ENCODE data around the gene ZNF506.
A peak's percentile ranks its signal among the peaks of the same experiment; 100 is the strongest.
"Not testable (repeated sequence)": the region's sequence is repeated elsewhere in the genome, so short reads cannot be mapped to it uniquely, and the experiment has no call there.

ZNF506 gene

DNA sequence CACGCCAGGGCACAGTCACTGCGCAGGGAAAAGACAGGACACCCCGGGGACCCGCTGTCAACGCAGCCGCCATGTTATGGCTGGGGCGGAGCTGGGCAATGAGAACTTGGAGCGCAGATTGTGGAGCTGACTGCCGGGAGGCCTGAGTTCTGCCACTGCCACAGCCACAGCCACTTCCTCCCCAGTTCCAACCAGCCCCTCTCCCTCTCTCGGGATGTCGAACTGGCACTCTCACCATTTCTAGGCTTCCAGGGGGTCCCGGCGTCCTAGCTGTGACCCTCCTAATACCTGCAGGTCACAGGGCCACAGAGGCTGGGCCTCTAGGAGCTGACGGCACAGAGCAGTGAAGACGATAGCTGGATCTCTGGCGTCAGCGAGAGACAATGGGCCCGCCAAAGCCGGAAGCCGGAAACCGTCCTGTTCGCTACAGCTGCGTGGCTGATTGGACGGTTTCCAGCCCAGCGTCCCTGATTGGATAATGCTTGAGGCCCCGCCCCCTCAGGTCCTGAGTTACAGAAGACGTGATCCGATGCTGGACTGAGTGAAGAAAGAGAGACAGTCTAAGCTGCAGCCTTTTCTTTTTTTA is at the start of gene ZNF506:
TSS of gene ZNF506 (minus strand) at position 385 of the 586 bp plus-strand sequence. CDS start at position 238, 147 bp downstream.
- peak; percentile 89 to 94 for DNase-seq (ENCODE audit: low read depth in 2 of 2)

DNA sequence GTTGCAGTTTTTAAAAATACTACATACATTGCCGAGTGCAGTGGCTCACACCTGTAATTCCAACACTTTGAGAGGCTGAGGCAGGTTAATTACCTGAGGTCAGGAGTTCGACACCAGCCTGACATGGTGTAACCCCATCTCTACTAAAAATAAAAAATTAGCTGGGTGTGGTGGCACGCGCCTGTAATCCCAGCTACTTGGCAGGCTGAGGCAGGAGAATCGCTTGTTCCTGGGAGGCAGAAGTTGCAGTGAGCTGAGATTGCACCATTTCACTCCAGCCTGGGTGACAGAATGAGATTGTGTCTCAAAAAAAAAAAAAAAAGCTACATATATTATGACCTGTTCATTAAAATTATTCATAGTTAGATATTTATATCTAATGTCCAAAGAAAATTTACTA is 48.5 kb upstream of the ZNF506 start:
- not testable (repeated sequence) for DNase-seq (ENCODE audit: low read depth in 2 of 2)

DNA sequence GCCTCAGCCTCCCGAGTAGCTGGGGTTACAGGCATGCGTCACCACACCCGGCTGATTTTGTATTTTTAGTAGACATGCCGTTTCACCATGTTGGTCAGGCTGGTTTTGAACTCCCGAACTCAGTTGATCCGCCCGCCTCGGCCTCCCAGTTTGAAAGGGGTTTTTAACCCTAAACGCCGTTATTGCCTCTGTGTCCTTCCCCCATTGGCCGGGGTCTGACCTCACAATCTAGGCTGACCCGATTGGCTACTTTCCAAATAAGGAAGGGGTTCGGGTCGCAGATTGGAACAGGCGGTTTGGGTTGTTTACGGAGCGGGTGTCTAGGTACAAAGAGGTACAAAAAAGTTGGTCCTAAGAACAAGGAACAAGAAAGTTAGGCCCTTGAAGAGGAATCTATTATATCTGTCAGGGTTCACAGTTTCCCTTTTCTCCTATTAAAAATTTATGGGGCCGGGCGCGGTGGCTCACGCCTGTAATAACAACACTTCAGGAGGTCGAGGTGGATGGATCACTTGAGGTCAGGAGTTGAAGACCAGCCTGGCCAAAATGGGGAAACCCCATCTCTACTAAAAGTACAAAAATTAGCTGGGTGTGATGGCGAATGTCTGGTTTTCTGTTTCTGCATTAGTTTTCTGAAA is 45.2 kb upstream of the ZNF506 start:
- DNase-seq (ENCODE audit: low read depth in 2 of 2): peak in 1 of 2 donors; percentile 27

DNA sequence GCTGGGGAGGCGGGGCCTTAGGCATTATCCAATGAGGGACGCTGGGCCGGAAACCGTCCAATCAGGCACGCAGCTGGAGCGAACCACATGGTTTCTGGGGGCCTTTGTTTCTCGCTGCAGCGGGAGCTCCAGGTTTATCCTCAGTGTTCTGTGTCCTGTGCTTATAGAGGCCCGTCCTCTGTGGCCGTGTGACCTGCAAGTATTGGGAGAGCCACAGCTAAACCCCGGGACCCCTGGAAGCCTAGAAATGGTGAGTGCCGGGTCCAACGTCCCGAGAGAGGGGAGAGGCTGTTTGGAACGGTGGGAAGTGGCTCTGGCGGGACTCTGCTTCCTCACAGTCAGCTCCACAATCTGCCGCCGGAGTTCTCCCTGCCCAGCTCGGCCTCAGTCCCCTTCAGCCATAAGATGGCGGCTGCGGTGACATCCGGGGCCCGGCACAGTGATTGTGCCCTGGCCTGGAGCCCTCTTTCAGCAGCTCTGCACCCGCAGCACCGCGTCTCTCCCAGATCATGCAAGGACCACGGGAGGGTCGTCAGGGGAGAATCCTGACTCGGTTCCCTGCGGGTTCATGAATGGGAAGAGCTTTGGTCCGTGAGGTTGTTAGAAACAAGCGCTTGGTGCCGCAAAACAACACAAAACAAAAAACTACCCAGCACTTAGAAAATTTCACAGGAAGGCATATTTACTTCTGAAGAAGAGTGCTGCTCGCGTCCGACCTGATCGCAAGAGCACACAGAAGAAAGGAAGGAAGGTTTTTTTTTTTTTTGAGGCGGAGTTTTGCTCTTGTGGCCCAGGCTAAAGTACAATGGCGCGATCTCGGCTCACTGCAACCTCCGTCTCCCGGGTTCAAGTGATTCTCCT is 44.4 kb upstream of the ZNF506 start, which contains the start of gene ZNF253:
TSS of gene ZNF253 (plus strand) at position 133 of the 861 bp plus-strand sequence. CDS start at position 248, 115 bp downstream.
- DNase-seq (ENCODE audit: low read depth in 2 of 2): peak; percentile 92 to 95

DNA sequence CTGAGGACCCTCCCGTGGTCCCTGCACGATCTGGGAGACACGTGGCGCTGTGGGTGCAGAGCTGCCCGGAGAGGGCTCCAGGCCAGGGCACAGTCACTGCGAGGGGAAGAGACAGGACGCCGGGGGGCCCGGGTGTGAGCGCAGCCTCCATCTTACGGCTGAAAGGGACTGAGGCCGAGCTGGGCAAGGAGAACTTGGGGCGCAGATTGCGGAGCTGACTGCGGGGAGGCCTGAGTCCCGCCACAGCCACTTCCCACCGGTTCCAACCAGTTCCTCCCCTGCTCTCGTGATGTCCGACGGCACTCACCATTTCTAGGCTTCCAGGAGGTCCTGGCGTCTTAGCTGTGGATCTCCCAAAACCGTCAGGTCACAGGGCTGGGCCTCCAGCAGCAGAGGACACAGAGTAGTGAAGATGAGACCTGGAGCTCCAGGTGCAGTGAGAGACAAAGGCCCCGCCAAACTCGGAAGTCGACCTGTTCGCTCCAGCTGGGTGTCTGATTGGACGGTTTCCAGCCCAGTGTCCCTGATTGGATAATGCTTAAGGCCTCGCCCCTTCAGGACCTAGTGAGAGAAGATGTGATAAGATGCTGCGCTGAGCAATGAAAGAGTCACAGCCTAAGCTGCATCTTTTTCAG is 39.3 kb upstream of the ZNF506 start:
- DNase-seq (ENCODE audit: low read depth in 2 of 2): peak in 1 of 2 donors; percentile 12

DNA sequence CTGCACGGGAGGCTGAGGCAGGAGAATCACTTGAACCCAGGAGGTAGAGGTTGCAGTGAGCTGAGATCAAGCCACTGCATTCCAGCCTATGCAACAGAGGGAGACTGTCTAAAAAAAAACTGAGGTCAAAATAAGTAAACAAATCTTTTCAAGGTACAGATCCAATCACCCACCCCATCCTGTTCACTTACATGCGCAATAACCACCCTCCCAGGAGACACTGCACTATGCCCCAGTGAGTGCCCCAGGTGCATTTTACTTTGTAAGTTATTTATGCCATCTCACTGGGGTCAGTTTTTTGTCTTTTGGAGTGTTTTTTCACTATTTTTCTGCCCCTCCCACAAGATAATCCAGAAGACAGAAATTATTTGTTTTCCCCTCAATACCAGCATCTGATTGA is 37.2 kb upstream of the ZNF506 start:
- no peak for DNase-seq (ENCODE audit: low read depth in 2 of 2)

DNA sequence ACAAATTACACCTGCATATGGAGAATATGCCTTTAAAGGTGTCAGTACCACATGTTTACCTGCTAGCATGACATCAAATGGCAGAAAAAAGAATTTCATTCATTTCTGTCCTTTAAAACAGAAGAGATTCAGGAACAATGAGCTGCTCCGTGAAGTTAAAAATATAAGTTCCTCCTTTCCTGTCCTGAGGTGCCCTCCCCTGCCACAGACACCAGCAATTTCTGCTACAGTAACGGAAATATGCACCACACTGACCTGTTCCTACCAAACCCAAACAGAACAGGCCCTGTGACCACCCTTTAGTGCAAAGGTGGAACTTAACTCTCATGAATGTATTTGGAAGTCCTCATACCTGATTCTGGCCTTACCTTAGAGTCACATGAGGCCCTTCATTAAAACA is 30.2 kb upstream of the ZNF506 start:
- DNase-seq (ENCODE audit: low read depth in 2 of 2): not testable (repeated sequence)

DNA sequence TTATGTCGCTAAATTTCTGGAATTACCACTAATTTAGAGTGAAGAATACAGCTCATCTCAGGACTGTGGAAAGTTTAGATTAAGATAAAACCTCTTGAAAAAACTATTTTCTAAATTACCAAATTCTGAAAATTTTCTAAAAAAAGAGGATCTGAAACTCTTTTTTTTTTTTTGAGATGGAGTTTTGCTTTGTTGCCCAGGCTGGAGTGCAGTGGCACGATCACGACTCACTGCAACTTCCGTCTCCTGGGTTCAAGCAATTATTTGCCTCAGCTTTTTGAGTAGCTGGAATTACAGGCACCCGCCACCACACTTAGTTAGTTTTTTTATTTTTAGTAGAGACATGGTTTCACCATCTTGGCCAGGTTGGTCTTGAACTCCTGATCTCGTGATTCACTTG is 27.5 kb upstream of the ZNF506 start:
- DNase-seq (ENCODE audit: low read depth in 2 of 2): no peak

DNA sequence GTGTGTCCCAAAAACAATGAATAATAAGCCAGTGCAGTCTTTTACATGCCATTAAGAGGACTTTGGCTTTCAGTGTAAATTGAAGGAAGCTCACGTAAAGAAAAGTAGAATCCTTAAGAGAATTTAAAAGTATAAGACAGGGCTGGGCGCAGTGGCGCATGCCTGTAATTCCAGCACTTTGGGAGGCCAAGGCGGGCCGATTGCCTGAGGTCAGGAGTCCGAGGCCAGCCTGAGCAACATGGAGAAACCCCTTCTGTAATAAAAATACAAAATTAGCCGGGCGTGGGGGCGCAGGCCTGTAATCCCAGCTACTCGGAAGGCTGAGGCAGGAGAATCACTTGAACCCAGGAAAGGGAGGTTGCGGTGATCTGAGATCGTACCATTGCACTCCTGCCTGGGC is 26.2 kb upstream of the ZNF506 start:
- no peak for DNase-seq (ENCODE audit: low read depth in 2 of 2)

DNA sequence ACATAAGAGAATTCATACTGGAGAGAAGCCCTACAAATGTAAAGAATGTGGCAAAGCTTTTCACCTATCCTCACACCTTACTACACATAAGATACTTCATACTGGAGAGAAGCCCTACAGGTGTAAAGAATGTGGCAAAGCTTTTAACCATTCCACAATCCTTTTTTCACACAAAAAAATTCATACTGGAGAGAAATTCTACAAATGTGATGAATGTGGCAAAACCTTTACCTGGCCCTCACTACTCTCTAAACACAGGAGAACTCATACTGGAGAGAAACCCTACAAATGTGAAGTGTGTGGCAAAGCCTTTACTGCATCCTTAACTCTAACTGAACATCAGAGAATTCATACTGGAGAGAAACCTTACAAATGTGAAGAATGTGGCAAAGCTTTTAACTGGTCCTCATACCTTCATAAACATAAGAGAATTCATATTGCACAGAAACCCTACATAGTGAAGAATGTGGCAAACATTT is 14.0 kb upstream of the ZNF506 start:
- DNase-seq (ENCODE audit: low read depth in 2 of 2): no peak

DNA sequence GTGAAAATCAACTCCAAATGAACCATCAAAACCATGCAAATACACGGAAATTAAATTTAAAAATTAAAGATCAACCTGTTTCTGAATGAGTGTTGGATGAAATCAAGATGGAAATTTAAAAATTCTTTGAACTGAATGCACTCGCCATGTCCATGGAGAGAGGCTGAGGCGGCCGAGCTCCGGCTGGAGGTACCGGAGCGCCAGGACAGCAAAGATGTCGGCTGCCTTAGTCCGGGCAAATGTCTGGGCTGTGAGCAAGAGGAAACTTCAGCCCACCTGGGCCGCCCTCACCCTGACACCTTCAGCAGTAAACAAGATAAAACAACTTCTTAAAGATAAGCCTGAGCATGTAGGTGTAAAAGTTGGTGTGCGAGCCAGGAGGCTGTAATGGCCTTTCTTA is 5.3 kb upstream of the ZNF506 start:
- no peak for DNase-seq (ENCODE audit: low read depth in 2 of 2)

DNA sequence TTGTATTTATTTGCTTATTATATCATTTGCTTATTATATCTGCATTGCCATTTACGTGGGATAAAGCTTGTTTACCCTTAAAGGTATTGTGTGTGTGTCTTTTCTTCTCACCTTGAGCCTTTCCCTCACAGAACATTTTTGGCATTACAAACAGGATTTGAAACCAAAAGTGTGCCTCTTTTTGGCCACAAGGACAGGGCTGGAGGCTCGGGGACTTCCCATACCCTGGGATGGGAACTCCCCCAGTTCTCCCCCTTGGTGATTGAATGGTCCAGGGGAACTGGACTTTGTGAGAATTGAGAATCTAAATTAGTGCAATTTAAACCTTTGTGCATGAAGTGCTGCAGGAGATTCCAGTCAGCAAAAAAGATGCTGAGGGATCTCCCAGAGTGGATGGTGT is 2.4 kb upstream of the ZNF506 start:
- no peak for DNase-seq (ENCODE audit: low read depth in 2 of 2)

DNA sequence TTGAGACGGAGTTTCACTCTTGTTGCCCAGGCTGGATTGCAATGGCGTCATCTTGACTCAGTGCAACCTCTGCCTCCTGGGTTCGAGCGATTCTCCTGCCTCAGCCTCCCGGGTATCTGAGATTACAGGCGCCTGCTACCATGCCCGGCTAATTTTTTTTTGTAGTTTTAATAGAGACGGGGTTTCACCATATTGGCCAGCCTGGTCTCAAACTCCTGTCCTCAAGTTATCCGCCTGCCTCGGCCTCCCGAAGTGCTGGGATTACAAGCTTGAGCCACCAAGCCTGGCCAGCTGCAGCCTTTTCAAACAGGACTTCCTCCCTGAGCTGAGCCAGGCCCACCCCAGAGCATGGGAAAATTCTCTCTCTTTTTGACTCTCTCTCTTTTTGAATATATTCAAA is 426 bp upstream of the ZNF506 start:
- DNase-seq (ENCODE audit: low read depth in 2 of 2): not testable (repeated sequence)

DNA sequence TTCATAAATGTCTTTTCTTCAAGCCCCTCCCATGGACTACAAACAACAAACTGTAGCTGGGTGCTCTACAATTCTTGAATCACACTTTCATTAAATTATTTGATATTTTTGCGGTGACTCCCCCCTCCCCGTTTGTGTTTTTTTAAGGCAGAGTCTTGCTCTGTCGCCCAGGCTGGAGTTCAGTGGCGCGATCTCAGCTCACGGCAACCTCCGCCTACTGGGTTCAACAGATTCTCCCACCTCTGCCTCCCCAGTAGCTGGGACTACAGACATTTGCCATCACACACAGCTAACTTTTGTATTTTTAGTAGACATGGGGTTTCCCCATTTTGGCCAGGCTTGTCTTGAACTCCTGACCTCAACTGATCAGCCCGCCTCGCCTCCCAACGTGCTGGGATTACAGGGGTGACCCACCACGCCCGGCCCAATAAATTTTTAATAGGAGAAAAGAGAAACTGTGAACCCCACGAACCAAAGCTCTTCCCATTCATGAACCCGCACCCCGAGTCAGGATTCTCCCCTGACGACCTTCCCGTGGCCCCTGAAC is 703 bp downstream of the ZNF506 start:
- no peak for DNase-seq (ENCODE audit: low read depth in 2 of 2)

DNA sequence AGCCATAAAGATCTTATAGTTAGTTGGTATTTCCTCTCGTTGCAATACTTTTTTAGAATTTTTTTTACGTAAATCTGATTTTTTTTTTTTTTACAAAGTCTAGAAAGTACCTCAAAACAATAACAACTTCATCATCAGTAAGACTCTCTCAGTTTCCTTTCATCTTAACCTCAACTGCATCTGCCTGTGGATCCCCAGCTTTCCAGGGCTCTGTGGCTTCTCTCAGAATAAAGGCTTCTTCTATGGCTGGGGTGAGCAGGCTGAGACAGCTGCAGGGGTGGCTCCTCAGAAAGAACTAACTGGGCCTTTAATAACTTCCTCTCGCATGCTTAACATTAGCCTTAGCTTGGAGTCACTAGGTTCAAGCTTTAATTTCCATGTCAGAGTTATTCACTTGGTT is 4.2 kb downstream of the ZNF506 start:
- peak in 1 of 2 donors; percentile 23 for DNase-seq (ENCODE audit: low read depth in 2 of 2)

DNA sequence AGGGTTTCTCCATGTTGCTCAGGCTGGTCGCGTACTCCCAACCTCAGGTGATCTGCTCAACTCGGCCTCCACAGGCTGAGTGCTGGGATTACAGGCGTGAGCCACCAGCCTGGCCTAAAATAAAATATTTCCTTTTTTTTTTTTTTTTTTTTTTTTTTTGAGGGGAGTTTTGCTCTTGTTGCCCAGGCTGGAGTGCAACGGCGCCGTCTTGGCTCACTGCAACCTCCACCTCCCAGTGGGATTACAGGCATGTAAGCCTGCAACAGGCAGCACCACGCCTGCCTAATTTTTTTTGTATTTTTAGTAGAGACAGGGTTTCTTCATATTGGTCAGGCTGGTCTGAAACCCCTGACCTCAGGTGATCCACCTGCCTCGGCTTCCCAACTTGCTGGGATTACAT is 4.9 kb downstream of the ZNF506 start:
- DNase-seq (ENCODE audit: low read depth in 2 of 2): no peak

DNA sequence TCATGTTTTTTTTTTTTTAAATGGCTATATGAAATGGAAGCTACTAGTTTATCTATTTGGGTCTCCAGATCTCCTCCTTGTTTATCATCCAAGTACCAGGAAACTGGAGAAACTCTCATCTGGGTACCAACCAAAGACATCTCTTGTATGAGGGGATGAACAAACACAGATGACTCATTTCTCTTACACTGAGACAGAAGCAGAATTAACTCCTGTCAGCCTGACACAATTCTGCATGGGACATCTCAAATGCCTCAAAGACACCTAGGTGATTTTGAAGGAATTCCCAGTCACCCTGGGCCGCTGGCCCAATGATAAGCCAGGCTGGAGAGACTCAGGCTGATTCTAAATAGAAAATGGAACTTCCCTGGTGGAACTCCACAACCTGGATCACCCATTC is 9.6 kb downstream of the ZNF506 start:
- not testable (repeated sequence) for DNase-seq (ENCODE audit: low read depth in 2 of 2)

DNA sequence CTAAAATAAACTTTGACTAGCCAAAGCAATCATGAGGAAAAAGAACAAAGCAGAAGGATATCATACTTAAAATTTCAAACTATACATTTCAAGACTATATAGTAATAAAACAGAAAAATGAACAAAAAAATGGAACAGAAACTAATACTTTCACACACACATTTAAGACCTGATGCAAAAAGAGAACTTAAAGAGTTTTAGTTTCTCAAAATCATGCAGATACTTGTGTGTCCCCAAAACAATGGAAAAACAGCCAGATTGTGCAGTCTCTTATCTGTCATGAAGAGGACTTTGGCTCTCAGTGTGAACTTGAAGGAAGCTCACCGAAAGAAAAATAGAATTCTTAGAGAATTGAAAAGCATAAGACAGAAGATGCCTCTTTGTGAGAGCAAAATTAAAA is 16.1 kb downstream of the ZNF506 start:
- no peak for DNase-seq (ENCODE audit: low read depth in 2 of 2)

DNA sequence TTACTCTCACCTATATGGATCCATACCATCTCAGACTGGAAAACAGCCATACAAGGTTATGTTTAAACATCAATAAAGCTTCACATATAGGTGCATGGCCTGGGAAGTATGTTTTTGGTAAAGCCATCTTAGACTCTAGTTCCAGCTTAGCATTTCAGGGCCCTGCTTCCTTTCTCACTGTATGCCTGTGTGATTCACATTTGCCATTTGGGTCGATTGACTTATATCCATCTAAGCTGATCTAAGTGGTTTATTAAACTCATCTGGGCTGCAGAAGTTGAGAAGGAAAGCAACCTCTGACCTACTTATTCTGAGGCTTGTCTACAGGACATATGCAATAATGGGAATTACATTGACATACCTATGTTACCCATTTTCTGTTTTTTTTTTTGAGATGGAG is 33.5 kb downstream of the ZNF506 start:
- DNase-seq (ENCODE audit: low read depth in 2 of 2): no peak

DNA sequence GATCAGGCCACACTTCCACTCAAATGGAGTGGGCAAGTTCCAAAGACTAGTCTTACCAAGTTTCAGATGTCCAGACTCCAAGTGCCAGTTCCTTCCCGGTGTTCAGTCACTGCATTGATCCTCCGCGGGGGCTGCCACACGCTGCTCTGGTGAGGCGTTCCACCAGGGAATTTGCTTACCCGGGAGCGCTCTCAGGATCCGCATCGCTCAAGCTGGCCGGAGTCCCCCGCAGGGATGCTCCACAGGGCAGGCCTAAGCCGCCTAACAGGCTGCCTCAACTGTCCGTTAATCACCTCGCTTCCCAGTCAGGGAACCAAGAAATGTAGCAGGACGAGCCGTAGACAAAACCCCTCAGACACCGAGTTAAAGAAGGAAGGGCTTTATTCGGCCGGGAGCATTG is 36.1 kb downstream of the ZNF506 start:
- DNase-seq (ENCODE audit: low read depth in 2 of 2): not testable (repeated sequence)

DNA sequence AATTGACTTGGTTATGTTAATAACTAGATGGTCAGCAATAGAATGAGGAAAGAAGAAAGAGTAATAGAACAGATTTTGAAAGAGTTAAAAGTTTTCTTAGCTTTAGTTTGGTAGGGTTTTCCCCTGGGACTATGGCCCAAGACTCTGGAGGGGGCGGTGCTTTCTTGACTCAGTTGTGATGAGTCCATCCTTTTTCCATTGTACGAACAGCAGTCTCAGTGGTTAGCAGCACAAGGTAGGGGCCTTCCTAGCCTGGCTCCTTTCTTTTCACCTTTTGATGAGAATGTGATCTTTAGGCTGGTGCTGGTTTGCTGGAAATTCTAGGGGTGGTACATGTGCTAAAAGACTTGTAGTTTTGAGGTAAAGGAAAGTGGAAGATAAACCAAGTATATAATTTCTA is 38.8 kb downstream of the ZNF506 start:
- peak in 1 of 2 donors; percentile 18 for DNase-seq (ENCODE audit: low read depth in 2 of 2)

DNA sequence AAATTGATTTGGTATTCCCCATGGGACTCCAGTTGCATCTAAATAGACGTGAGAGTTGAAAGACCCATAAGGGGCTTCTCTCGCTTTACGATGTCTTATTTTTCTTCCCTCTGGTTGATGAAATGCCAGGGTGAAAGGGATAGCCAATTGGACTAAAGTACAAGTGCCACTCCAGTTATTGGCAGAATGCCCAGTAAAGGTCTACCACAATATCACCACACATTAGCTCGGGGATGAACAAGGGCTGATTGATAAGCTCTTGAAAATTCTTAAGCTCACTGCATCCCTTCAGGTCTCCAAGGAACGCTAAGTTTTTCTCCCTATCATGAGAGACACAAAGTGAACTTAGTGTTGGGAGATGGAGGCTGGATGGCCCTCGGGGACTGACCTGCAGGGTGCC is 39.8 kb downstream of the ZNF506 start:
- DNase-seq (ENCODE audit: low read depth in 2 of 2): not testable (repeated sequence)
